ENCODE measurements around the gene TRIM6.

DNA sequence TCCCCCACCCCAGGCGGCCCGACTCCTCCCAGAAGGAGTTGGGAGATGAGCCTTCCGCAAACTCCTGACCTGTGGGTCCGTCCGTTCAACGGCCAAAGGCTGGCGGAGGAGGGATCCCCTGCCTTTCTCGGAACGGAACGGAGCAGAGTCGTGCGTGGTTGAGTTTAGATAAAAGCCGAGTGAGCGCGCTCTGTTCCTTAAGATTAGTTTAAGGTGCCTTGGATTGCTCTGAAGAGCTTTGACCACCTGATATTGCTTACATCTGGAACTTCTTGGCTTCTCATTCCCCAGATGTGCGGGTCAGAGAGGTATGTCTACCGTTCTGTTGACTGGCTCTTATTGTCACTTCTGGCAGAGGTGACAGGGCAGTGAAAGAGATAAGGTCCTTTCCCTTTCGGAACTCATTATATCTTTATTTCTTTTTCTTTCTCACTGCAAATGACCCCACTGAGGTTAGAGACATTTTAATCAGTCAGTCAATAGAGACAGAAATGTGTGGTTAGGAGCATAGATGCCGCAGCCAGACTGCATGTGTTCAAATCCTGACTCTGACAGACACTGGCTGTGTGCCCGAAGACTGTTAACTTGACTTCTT lies at the start of gene TRIM6:
- TF ChIP-seq PAX5 (IDR thresholded peaks at IDR 0.05; ENCODE audit: insufficient read depth, low read length, severe bottlenecking) (peak; percentile 58), POLR2AphosphoS5 (IDR thresholded peaks at IDR 0.05; ENCODE audit: low read depth, low read length) (no peak), POLR2A (IDR thresholded peaks at IDR 0.05; ENCODE audit: low read depth, low read length) (no peak), TAF1 (IDR thresholded peaks at IDR 0.05; ENCODE audit: low read depth, low read length) (no peak), SPI1 (IDR thresholded peaks at IDR 0.05; ENCODE audit: low read depth, low read length) (no peak)
